ENCODE results near the gene ATE1. TPM values are rescaled to one million over a fixed set of nuclear protein-coding genes. Genes with fewer than 3 reads are reported as not detected.

ATE1 gene
- total and polyA plus RNA-seq, 2 experiments from 2014 or later, result 17.4 to 24.5 TPM

- TF ChIP-seq ZNF462 (CRISPR knock-in tag; IDR thresholded peaks at IDR 0.05) (no peak), POLR2AphosphoS5 (IDR thresholded peaks at IDR 0.05; ENCODE audit: low read depth) (no peak)
These were observed 67.0 kb downstream of the ATE1 start (continued) for GRCh38 chr10:121860810-121861209.

- H3K27me3 ChIP-seq (ENCODE audit: insufficient read depth), result no peaks in the 10 kb centered on the region
- Mint-ChIP-seq H3K27me3 (ENCODE audit: insufficient read depth, low read depth, poor library complexity) (no peaks in the 10 kb centered on the region), H3K36me3 (ENCODE audit: low read depth) (peaks cover 52% of the 10 kb centered on the region), H3K27ac (no peak overlapping the region), H3K4me3 (no peak overlapping the region), H3K9me3 (peaks cover 22% of the 10 kb centered on the region), H3K4me1 (no peaks in the 10 kb centered on the region)
- H3F3A ChIP-seq (replicated peaks; ENCODE audit: low read depth), result no peaks in the 10 kb centered on the region
- H3K9me2 ChIP-seq (ENCODE audit: insufficient read depth), result no peaks in the 10 kb centered on the region; the same call in 1 of the 2 replicates
- H4K20me1 ChIP-seq (replicated peaks; ENCODE audit: insufficient read depth), result no peaks in the 10 kb centered on the region
- DNase-seq (ENCODE audit: low spot score) (peak; percentile 25), ATAC-seq (no peak)
- H3K4me3 ChIP-seq, result no peak overlapping the region
- no peak overlapping the region for H3K4me2 ChIP-seq
- no peaks in the 10 kb centered on the region for H3K79me2 ChIP-seq (replicated peaks; ENCODE audit: insufficient read depth)
- peaks cover 10% of the 10 kb centered on the region for H3K36me3 ChIP-seq (ENCODE audit: insufficient read depth)
- TF ChIP-seq EZH2phosphoT487 (IDR thresholded peaks at IDR 0.05; ENCODE audit: unreplicated experiment) (no peak), CREB1 (CRISPR knock-in tag; IDR thresholded peaks at IDR 0.05; ENCODE audit: low read depth) (no peak)
- H3K27ac ChIP-seq (ENCODE audit: low read depth), result no peak overlapping the region
- H2AFZ ChIP-seq, result no peak overlapping the region
- H3K4me1 ChIP-seq (ENCODE audit: insufficient read depth), result no peaks in the 10 kb centered on the region
These were observed 72.9 kb downstream of the ATE1 start for GRCh38 chr10:121854809-121855445.

Data from GM23338 (cell line).